Lower leg skin (tissue), 3 donors: ENCODE results near the gene ZEB1.

Source experiments
- CTCF ChIP-seq, 3 donors: fragments of 450-650 bp; IDR thresholded peaks; one replicate each; pipeline ENCODE4 v1.5.1; 2016; ENCODE audit warnings: antibody characterized with exemption in 3 of 3, mild to moderate bottlenecking in 3 of 3, moderate library complexity in 2 of 3
- POLR2A ChIP-seq, 2 donors: fragments of 450-650 bp; IDR thresholded peaks; one replicate each; pipeline ENCODE4 v1.6.1; 2016 to 2017; ENCODE audit warnings: antibody characterized with exemption in 2 of 2, mild to moderate bottlenecking in 1 of 2, moderate library complexity in 1 of 2

DNA sequence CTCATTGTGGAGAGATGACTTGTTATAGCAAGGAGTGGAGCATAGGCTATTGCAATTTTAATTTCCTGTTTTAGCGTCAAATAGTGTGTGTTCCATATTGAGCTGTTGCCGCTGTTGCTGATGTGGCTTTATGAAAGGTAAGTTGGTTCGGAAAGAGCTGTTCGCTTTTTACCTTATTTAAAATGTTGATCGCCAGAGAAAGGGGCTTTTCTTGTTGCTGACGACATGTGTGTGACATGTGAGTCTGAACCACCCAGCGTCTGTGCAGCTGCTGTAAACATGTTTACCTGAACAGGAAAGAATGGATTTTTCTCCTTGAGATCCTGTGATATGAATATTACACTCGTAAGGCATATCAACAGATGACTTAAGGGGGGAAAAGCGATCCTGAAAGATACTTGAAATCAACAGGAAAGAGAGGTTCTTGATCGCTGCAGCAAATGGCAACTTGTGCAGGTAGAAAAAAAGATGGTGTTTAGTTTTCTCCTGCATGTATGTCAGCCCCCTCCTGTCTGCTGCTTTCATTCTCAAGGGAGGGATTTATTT is 2.5 kb downstream of the ZEB1 start:
- no peak for TF ChIP-seq CTCF (IDR thresholded peaks at IDR 0.05)
- no peak for TF ChIP-seq POLR2A (IDR thresholded peaks at IDR 0.05)
